Activated T-cell treated with anti-CD3 and anti-CD28 coated beads for 24 hours (primary cell): ENCODE results near the gene TBX3.
A peak's percentile ranks its signal among the peaks of the same experiment; 100 is the strongest.

Source experiments
- DNase-seq: peaks from one replicate; pipeline ENCODE4 v3.0.0-alpha.2; 2020; ENCODE audit warnings: low read depth

The TBX3 gene

GRCh38 chr12:114668151-114668885 is 15.7 kb downstream of the TBX3 start:
- no peak for DNase-seq

- no peak for DNase-seq
Measured at GRCh38 chr12:114667669-114668150, 16.3 kb downstream of the TBX3 start.

GRCh38 chr12:114666746-114667668 is 17.0 kb downstream of the TBX3 start:
- DNase-seq = no peak

- DNase-seq = no peak
Measured at GRCh38 chr12:114665411-114666260, 18.3 kb downstream of the TBX3 start.

GRCh38 chr12:114664651-114665320 is 19.2 kb downstream of the TBX3 start:
- no peak for DNase-seq

- peak; percentile 54 for DNase-seq
Measured at GRCh38 chr12:114662512-114663177, 21.3 kb downstream of the TBX3 start.

GRCh38 chr12:114661245-114661644 is 22.7 kb downstream of the TBX3 start:
- no peak for DNase-seq

- no peak for DNase-seq
Measured at GRCh38 chr12:114659084-114659483, 24.9 kb downstream of the TBX3 start.

- no peak for DNase-seq
Measured at GRCh38 chr12:114658002-114658441, 26.0 kb downstream of the TBX3 start.

- DNase-seq = no peak
Measured at GRCh38 chr12:114657597-114657920, 26.4 kb downstream of the TBX3 start.

- no peak for DNase-seq
Measured at GRCh38 chr12:114656906-114657596, 26.9 kb downstream of the TBX3 start.

GRCh38 chr12:114655934-114656749 is 27.8 kb downstream of the TBX3 start:
- no peak for DNase-seq

- no peak for DNase-seq
Measured at GRCh38 chr12:114649585-114649984, 34.4 kb downstream of the TBX3 start.

- DNase-seq = no peak
Measured at GRCh38 chr12:114648711-114649110, 35.3 kb downstream of the TBX3 start.

- DNase-seq = no peak
Measured at GRCh38 chr12:114638790-114639435, 45.1 kb downstream of the TBX3 start.

- DNase-seq = no peak
Measured at GRCh38 chr12:114636723-114637480, 47.1 kb downstream of the TBX3 start.

GRCh38 chr12:114631242-114631641 is 52.7 kb downstream of the TBX3 start:
- no peak for DNase-seq

- DNase-seq = no peak
Measured at GRCh38 chr12:114628199-114628598, 55.8 kb downstream of the TBX3 start.
